Mesothelial cell of epicardium (in vitro differentiated cells): ENCODE data around the gene KIRREL3. TPM values are rescaled to one million over a fixed set of nuclear protein-coding genes. Genes with fewer than 3 reads are reported as not detected.

ENCODE experiments used
- DNase-seq, 2 experiments: peaks; one replicate each; pipeline ENCODE4 v3.0.0; 2021; ENCODE audit warnings: low spot score in 2 of 2; ENCODE audit not compliant: unreplicated experiment in 2 of 2
- H3K27ac Mint-ChIP-seq: 2 replicates; pipeline ENCODE4 v1.8.0; 2021; ENCODE audit warnings: mixed read lengths
- H3K27me3 Mint-ChIP-seq: 2 replicates; pipeline ENCODE4 v1.8.0; 2021; ENCODE audit warnings: low read depth, mixed read lengths
- H3K36me3 Mint-ChIP-seq: 2 replicates; pipeline ENCODE4 v1.8.0; 2021; ENCODE audit warnings: mixed read lengths
- H3K4me1 Mint-ChIP-seq: 2 replicates; pipeline ENCODE4 v1.8.0; 2021; ENCODE audit warnings: mixed read lengths
- H3K4me3 Mint-ChIP-seq: 2 replicates; pipeline ENCODE4 v1.8.0; 2021; ENCODE audit warnings: mild to moderate bottlenecking, moderate library complexity, mixed read lengths
- H3K9me3 Mint-ChIP-seq: 2 replicates; pipeline ENCODE4 v1.8.0; 2021; ENCODE audit warnings: mixed read lengths
- total RNA-seq: library from RNA; stranded (reverse); gene quantifications from 3 replicates; pipeline ENCODE4 v1.2.1, GENCODE V29; 2021
- TF ChIP-seq, protein P1 (sequence below): fragments of 200-600 bp; sonication (generic); IDR thresholded peaks from one replicate; pipeline ENCODE4 v1.5.0; 2021; ENCODE audit warnings: antibody characterized with exemption; ENCODE audit not compliant: unreplicated experiment

KIRREL3 gene
- total RNA-seq, 1 donor from 2014 or later = 0.31 TPM

GRCh38 chr11:126599217-126599897, 401.2 kb downstream of the KIRREL3 start:
- Mint-ChIP-seq H3K4me1 (peaks cover 5% of the 10 kb centered on the region), H3K9me3 (no peaks in the 10 kb centered on the region), H3K27ac (no peak overlapping the region), H3K36me3 (no peaks in the 10 kb centered on the region), H3K4me3 (no peak overlapping the region), H3K27me3 (peaks cover 96% of the 10 kb centered on the region)
- TF ChIP-seq, protein P1, sequence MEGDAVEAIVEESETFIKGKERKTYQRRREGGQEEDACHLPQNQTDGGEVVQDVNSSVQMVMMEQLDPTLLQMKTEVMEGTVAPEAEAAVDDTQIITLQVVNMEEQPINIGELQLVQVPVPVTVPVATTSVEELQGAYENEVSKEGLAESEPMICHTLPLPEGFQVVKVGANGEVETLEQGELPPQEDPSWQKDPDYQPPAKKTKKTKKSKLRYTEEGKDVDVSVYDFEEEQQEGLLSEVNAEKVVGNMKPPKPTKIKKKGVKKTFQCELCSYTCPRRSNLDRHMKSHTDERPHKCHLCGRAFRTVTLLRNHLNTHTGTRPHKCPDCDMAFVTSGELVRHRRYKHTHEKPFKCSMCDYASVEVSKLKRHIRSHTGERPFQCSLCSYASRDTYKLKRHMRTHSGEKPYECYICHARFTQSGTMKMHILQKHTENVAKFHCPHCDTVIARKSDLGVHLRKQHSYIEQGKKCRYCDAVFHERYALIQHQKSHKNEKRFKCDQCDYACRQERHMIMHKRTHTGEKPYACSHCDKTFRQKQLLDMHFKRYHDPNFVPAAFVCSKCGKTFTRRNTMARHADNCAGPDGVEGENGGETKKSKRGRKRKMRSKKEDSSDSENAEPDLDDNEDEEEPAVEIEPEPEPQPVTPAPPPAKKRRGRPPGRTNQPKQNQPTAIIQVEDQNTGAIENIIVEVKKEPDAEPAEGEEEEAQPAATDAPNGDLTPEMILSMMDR = no peak
- DNase-seq = no peak

GRCh38 chr11:126598344-126599216, 402.0 kb downstream of the KIRREL3 start:
- no peaks in the 10 kb centered on the region for H3K36me3 Mint-ChIP-seq
- no peak overlapping the region for H3K4me3 Mint-ChIP-seq
- no peak overlapping the region for H3K27ac Mint-ChIP-seq

GRCh38 chr11:126597041-126597440, 403.5 kb downstream of the KIRREL3 start:
- Mint-ChIP-seq H3K36me3 (no peaks in the 10 kb centered on the region), H3K27me3 (peaks cover 88% of the 10 kb centered on the region), H3K9me3 (no peaks in the 10 kb centered on the region), H3K4me3 (no peak overlapping the region), H3K4me1 (peaks cover 5% of the 10 kb centered on the region), H3K27ac (no peak overlapping the region)
- no peak for DNase-seq
- TF ChIP-seq, protein P1 = no peak

More at GRCh38 chr11:126598344-126599216, 402.0 kb downstream of the KIRREL3 start:
- Mint-ChIP-seq H3K4me1 (peaks cover 5% of the 10 kb centered on the region), H3K9me3 (no peaks in the 10 kb centered on the region), H3K27me3 (peaks cover 93% of the 10 kb centered on the region)
- TF ChIP-seq, protein P1 = no peak
- DNase-seq = no peak

DNA sequence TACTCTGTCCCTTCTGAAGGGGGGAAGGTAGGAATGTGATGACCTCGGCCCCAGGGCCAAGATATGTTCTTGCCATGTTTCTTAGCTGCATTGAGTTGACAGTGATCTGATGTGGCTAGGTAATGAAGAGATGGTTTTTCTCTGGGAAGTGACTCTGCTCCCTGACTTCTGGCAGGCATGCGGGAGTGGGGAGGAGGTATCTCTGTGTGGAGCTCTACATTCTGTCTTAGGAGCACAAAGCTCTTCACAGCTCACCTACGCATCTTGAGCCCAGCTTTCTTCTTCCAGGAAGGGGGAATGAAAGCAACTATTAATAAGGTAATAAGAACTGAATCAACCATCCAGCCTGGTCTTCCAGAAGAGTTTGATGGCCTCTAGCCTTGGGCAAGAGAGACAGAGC, 404.1 kb downstream of the KIRREL3 start:
- H3K27me3 Mint-ChIP-seq = peaks cover 82% of the 10 kb centered on the region
- TF ChIP-seq, protein P1 = no peak
- no peak overlapping the region for H3K4me3 Mint-ChIP-seq
- H3K27ac Mint-ChIP-seq = no peak overlapping the region
- H3K9me3 Mint-ChIP-seq = no peaks in the 10 kb centered on the region
- no peak for DNase-seq
- H3K36me3 Mint-ChIP-seq = no peaks in the 10 kb centered on the region
- peaks cover under 1% of the 10 kb centered on the region for H3K4me1 Mint-ChIP-seq

GRCh38 chr11:126595560-126595959, 405.0 kb downstream of the KIRREL3 start:
- Mint-ChIP-seq H3K36me3 (no peaks in the 10 kb centered on the region), H3K4me1 (no peaks in the 10 kb centered on the region), H3K27me3 (peaks cover 79% of the 10 kb centered on the region), H3K27ac (no peak overlapping the region), H3K9me3 (no peaks in the 10 kb centered on the region), H3K4me3 (no peak overlapping the region)
- no peak for DNase-seq
- TF ChIP-seq, protein P1 = no peak
